ENCODE measurements around the gene MANEA.
"Not testable (repeated sequence)": the region's sequence is repeated elsewhere in the genome, so short reads cannot be mapped to it uniquely, and the experiment has no call there.

Gene MANEA

GRCh38 chr6:95576998-95577303, 384 bp upstream of the MANEA start:
- peak overlapping the region; percentile 96 to 100 (median 98) for H3K4me3 Mint-ChIP-seq
- TF ChIP-seq CTCF (IDR thresholded peaks at IDR 0.05; ENCODE audit: unreplicated experiment in 3 of 3): no peak
- peaks cover 28% of the 10 kb centered on the region for H3K4me1 Mint-ChIP-seq

GRCh38 chr6:95578106-95578410, 723 bp downstream of the MANEA start:
- H3K27ac Mint-ChIP-seq: peak overlapping the region; percentile 96 to 100 (median 98)
- H3K9me3 Mint-ChIP-seq: no peaks in the 10 kb centered on the region
- H3K4me1 Mint-ChIP-seq: peaks cover 28% of the 10 kb centered on the region
- H3K36me3 Mint-ChIP-seq (ENCODE audit: low read depth): peaks cover 8% of the 10 kb centered on the region
- H3K27me3 Mint-ChIP-seq (ENCODE audit: low read depth): no peaks in the 10 kb centered on the region
- no peak for TF ChIP-seq CTCF (IDR thresholded peaks at IDR 0.05; ENCODE audit: unreplicated experiment in 3 of 3)
- peak overlapping the region; percentile 96 to 100 (median 98) for H3K4me3 Mint-ChIP-seq

More at GRCh38 chr6:95576998-95577303, 384 bp upstream of the MANEA start:
- Mint-ChIP-seq H3K27ac (peak overlapping the region; percentile 96 to 100 (median 98)), H3K36me3 (ENCODE audit: low read depth) (no peaks in the 10 kb centered on the region), H3K27me3 (ENCODE audit: low read depth) (no peaks in the 10 kb centered on the region), H3K9me3 (no peaks in the 10 kb centered on the region)

- Mint-ChIP-seq H3K27ac (no peak overlapping the region), H3K9me3 (peaks cover 13% of the 10 kb centered on the region), H3K36me3 (ENCODE audit: low read depth) (peaks cover 23% of the 10 kb centered on the region), H3K27me3 (ENCODE audit: low read depth) (no peaks in the 10 kb centered on the region), H3K4me1 (peaks cover 19% of the 10 kb centered on the region), H3K4me3 (no peak overlapping the region)
- no peak for TF ChIP-seq CTCF (IDR thresholded peaks at IDR 0.05; ENCODE audit: unreplicated experiment in 3 of 3)
These were observed 3.7 kb downstream of the MANEA start for GRCh38 chr6:95581073-95581472.

- Mint-ChIP-seq H3K9me3 (peaks cover 13% of the 10 kb centered on the region), H3K36me3 (ENCODE audit: low read depth) (peaks cover 38% of the 10 kb centered on the region)
- not testable (repeated sequence) for H3K4me3 Mint-ChIP-seq; H3K4me1 Mint-ChIP-seq; H3K27me3 Mint-ChIP-seq (ENCODE audit: low read depth); H3K27ac Mint-ChIP-seq
These were observed 6.9 kb downstream of the MANEA start for GRCh38 chr6:95584226-95584625.

- Mint-ChIP-seq H3K27ac (no peak overlapping the region), H3K27me3 (ENCODE audit: low read depth) (no peaks in the 10 kb centered on the region), H3K9me3 (peaks cover 19% of the 10 kb centered on the region), H3K4me1 (no peaks in the 10 kb centered on the region), H3K36me3 (ENCODE audit: low read depth) (peaks cover 52% of the 10 kb centered on the region), H3K4me3 (no peak overlapping the region)
- TF ChIP-seq CTCF (IDR thresholded peaks at IDR 0.05; ENCODE audit: unreplicated experiment in 3 of 3): no peak
These were observed 10.7 kb downstream of the MANEA start for GRCh38 chr6:95587989-95588388.

GRCh38 chr6:95589067-95589466, 11.7 kb downstream of the MANEA start:
- Mint-ChIP-seq H3K36me3 (ENCODE audit: low read depth) (peaks cover 45% of the 10 kb centered on the region), H3K4me1 (no peaks in the 10 kb centered on the region), H3K27me3 (ENCODE audit: low read depth) (no peaks in the 10 kb centered on the region), H3K4me3 (no peak overlapping the region), H3K9me3 (peaks cover 13% of the 10 kb centered on the region), H3K27ac (no peak overlapping the region)
- no peak for TF ChIP-seq CTCF (IDR thresholded peaks at IDR 0.05; ENCODE audit: unreplicated experiment in 3 of 3)

All from nephron (organoid).